HepG2 (cell line): Measurements from ENCODE around the gene CACNA2D1.

ENCODE experiments used
- CENPX ChIP-seq: sonication (generic); formaldehyde crosslinking; IDR thresholded peaks from 2 replicates; pipeline ENCODE4 v1.9.0; 2021; ENCODE audit warnings: mild to moderate bottlenecking, missing genetic modification reagents, moderate library complexity
- ELF4 ChIP-seq: sonication (generic); formaldehyde crosslinking; IDR thresholded peaks from 2 replicates; pipeline ENCODE4 v1.5.0; 2020; ENCODE audit warnings: missing genetic modification reagents, mild to moderate bottlenecking, moderate library complexity, borderline replicate concordance
- MAZ ChIP-seq, 2 experiments: sonication (generic) in 1 of 2; formaldehyde crosslinking in 1 of 2; IDR thresholded peaks; 2 replicates each; pipeline versions ENCODE4 v1.5.0 to v1.6.1; 2012 to 2020; ENCODE audit warnings: low read depth in 2 of 2, mild to moderate bottlenecking in 2 of 2, borderline replicate concordance in 1 of 2, improper control_type of control experiment in 1 of 2, low read length in 1 of 2, missing genetic modification reagents in 1 of 2, moderate library complexity in 1 of 2
- RERE ChIP-seq: IDR thresholded peaks from 2 replicates; pipeline ENCODE4 v1.6.1; 2016; ENCODE audit warnings: low read depth, missing genetic modification reagents, missing compliant biosample characterization
- TCF7 ChIP-seq: sonication (generic); IDR thresholded peaks from 2 replicates; pipeline ENCODE4 v1.6.1; 2016; ENCODE audit warnings: antibody characterized with exemption, low read depth
- ZNF407 ChIP-seq: sonication (generic); formaldehyde crosslinking; IDR thresholded peaks from one replicate; pipeline ENCODE4 v1.5.1; 2020; ENCODE audit warnings: mild to moderate bottlenecking, missing genetic modification reagents; ENCODE audit errors: not compliant biosample characterization
- ZSCAN21 ChIP-seq: sonication (generic); formaldehyde crosslinking; IDR thresholded peaks from 2 replicates; pipeline ENCODE4 v1.8.0; 2022; ENCODE audit warnings: mild to moderate bottlenecking, missing genetic modification reagents, moderate library complexity, borderline replicate concordance

DNA sequence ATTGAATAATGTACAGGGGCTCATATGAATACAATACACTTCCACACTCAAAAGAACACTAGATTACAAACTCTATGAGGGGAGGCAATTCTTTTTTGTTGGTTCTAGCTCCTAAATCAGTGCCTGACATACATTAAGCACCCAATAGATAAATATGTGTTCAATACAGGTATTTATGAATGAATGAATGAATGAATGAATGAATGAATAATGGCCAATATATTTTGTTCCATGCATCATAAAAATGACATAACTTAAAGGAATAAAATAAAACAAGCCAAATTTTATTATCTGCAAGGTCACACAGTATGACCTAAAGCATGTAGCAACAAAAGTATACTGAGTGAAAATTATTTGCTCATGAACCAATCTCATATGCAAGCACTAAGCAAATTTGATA is 168.9 kb downstream of the CACNA2D1 start:
- TF ChIP-seq ZNF407 (CRISPR knock-in tag): no peak
- TF ChIP-seq MAZ (IDR thresholded peaks at IDR 0.05; ENCODE audit: borderline replicate concordance, low read depth, low read length): no peak
- TF ChIP-seq MAZ (CRISPR knock-in tag; IDR thresholded peaks at IDR 0.05; ENCODE audit: low read depth): no peak
- no peak for TF ChIP-seq RERE (CRISPR knock-in tag)
- no peak for TF ChIP-seq ZSCAN21
- no peak for TF ChIP-seq TCF7
- TF ChIP-seq CENPX (CRISPR knock-in tag): no peak
- TF ChIP-seq ELF4: no peak
